Measurements from ENCODE around the gene RBM27. TPM values are rescaled to one million over a fixed set of nuclear protein-coding genes. Genes with fewer than 3 reads are reported as not detected.
A peak's percentile ranks its signal among the peaks of the same experiment; 100 is the strongest.
"Not testable (repeated sequence)": the region's sequence is repeated elsewhere in the genome, so short reads cannot be mapped to it uniquely, and the experiment has no call there.

The RBM27 gene
- polyA plus RNA-seq, 4 donors = 6.7 to 19.0 (median 8.4) TPM

DNA sequence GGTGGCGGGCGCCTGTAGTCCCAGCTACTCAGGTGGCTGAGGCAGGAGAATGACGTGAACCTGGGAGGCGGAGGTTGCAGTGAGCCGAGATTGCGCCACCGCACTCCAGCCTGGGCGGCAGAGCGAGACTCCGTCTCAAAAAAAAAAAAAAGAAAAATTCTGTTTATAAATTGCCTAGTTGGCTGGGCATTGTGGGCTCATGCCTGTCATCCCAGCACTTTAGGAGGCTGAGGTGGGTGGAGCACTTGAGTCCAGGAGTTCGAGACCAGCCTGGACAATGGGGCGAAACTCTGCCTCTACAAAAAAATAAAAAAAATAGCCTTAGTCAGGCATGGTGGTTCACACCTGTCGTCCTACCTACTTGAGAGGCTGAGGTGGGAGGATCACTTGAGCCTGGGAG is 7.4 kb downstream of the RBM27 start:
- DNase-seq; H3K36me3 ChIP-seq (ENCODE audit: control insufficient read depth in 3 of 3, insufficient read depth in 2 of 3, low read depth in 1 of 3, low read length in 3 of 3); H3K27ac ChIP-seq (ENCODE audit: low read depth in 1 of 3, low read length in 2 of 3); H3K9me3 ChIP-seq (ENCODE audit: control insufficient read depth in 2 of 2, insufficient read depth in 1 of 2, low read depth in 1 of 2, low read length in 1 of 2); H3K27me3 ChIP-seq (ENCODE audit: control insufficient read depth in 3 of 3, insufficient read depth in 3 of 3, low read length in 3 of 3); H3K4me1 ChIP-seq (ENCODE audit: control insufficient read depth in 3 of 3, insufficient read depth in 2 of 3, low read depth in 1 of 3, low read length in 2 of 3); H3K4me3 ChIP-seq (ENCODE audit: low read depth in 1 of 3, low read length in 3 of 3); FAIRE-seq: not testable (repeated sequence)
- 96 to 100% (median 97%) methylated on average over 10 to 13 of the region's 13 CpGs for WGBS, 3 donors

DNA sequence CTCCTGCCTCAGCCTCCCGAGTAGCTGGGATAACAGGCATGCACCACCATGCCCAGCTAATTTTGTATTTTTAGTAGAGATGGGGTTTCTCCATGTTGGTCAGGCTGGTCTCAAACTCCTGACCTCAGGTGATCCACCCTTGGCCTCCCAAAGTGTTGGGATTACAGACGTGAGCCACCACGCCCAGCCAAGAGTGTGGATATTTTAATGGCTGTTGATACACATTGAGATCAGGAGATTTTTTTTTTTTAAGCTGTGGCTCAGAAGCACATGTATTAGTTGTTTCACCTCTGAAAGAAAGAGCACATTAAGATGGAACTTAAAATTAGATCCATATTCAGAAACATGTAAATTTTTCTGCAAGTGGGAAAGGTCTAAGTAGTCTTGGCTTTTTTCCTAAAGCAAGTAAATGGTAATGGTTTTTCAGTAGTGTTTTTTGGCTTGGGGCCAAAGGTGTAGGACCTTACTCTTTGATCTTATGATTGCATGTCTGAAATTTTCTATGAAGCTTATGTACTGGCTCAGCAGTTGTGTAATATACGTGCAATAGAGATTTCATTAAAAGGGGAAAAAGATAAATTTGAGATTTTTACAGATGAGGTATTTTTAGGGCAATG is 9.9 kb downstream of the RBM27 start:
- FAIRE-seq (no peak), DNase-seq (peak; percentile 73 to 79)
- peaks cover 4 to 6% (median 6%) of the 10 kb centered on the region in 3 donors for H3K4me1 ChIP-seq (ENCODE audit: control insufficient read depth in 3 of 3, insufficient read depth in 2 of 3, low read depth in 1 of 3, low read length in 2 of 3)
- no peak overlapping the region for H3K27ac ChIP-seq (ENCODE audit: low read depth in 1 of 3, low read length in 2 of 3)
- H3K4me3 ChIP-seq (ENCODE audit: low read depth in 1 of 3, low read length in 3 of 3) = no peak overlapping the region
- no peaks in the 10 kb centered on the region for H3K9me3 ChIP-seq (ENCODE audit: control insufficient read depth in 2 of 2, insufficient read depth in 1 of 2, low read depth in 1 of 2, low read length in 1 of 2)
- WGBS, 3 donors = 35 to 65% (median 62%) methylated on average over 4 of the region's 4 CpGs
- H3K36me3 ChIP-seq (ENCODE audit: control insufficient read depth in 3 of 3, insufficient read depth in 2 of 3, low read depth in 1 of 3, low read length in 3 of 3) = peaks cover 0 to 7% (median 0%) of the 10 kb centered on the region in 3 donors
- H3K27me3 ChIP-seq (ENCODE audit: control insufficient read depth in 3 of 3, insufficient read depth in 3 of 3, low read length in 3 of 3) = no peaks in the 10 kb centered on the region

DNA sequence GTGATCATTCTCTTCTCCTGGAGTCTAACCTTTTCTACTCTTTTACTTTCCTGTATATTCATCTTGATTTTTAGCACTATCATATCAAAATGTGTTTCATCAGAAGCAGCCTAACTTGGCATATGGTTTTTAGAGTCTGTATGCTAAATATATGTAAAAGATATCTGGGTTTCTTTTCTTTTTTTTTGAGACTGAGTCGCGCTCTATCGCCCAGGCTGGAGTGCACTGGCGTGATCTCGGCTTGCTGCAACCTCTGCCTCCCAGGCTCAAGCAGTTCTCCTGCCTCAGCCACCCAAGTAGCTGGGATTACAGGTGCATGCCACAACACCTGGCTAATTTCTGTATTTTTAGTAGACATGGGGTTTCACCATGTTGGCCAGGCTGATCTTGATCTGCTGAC is 11.5 kb downstream of the RBM27 start:
- H3K27ac ChIP-seq (ENCODE audit: low read depth in 1 of 3, low read length in 2 of 3); H3K27me3 ChIP-seq (ENCODE audit: control insufficient read depth in 3 of 3, insufficient read depth in 3 of 3, low read length in 3 of 3); H3K4me3 ChIP-seq (ENCODE audit: low read depth in 1 of 3, low read length in 3 of 3); H3K36me3 ChIP-seq (ENCODE audit: control insufficient read depth in 3 of 3, insufficient read depth in 2 of 3, low read depth in 1 of 3, low read length in 3 of 3); H3K9me3 ChIP-seq (ENCODE audit: control insufficient read depth in 2 of 2, insufficient read depth in 1 of 2, low read depth in 1 of 2, low read length in 1 of 2); H3K4me1 ChIP-seq (ENCODE audit: control insufficient read depth in 3 of 3, insufficient read depth in 2 of 3, low read depth in 1 of 3, low read length in 2 of 3); FAIRE-seq; DNase-seq: not testable (repeated sequence)
- 89 to 94% (median 93%) methylated on average over 5 of the region's 5 CpGs for WGBS, 3 donors

- Histone ChIP-seq H3K9me3 (ENCODE audit: control insufficient read depth in 2 of 2, insufficient read depth in 1 of 2, low read depth in 1 of 2, low read length in 1 of 2) (no peaks in the 10 kb centered on the region), H3K4me1 (ENCODE audit: control insufficient read depth in 3 of 3, insufficient read depth in 2 of 3, low read depth in 1 of 3, low read length in 2 of 3) (peaks cover 0 to 2% (median 0%) of the 10 kb centered on the region in 3 donors), H3K36me3 (ENCODE audit: control insufficient read depth in 3 of 3, insufficient read depth in 2 of 3, low read depth in 1 of 3, low read length in 3 of 3) (peaks cover 0 to 10% (median 0%) of the 10 kb centered on the region in 3 donors), H3K4me3 (ENCODE audit: low read depth in 1 of 3, low read length in 3 of 3) (no peak overlapping the region), H3K27me3 (ENCODE audit: control insufficient read depth in 3 of 3, insufficient read depth in 3 of 3, low read length in 3 of 3) (no peaks in the 10 kb centered on the region), H3K27ac (ENCODE audit: low read depth in 1 of 3, low read length in 2 of 3) (no peak overlapping the region)
- FAIRE-seq (no peak), DNase-seq (no peak)
- whole genome bisulfite sequencing, 3 donors = 60 to 79% (median 70%) methylated on average over 2 of the region's 2 CpGs
Observed at GRCh38 chr5:146218168-146218567, 14.8 kb downstream of the RBM27 start.

DNA sequence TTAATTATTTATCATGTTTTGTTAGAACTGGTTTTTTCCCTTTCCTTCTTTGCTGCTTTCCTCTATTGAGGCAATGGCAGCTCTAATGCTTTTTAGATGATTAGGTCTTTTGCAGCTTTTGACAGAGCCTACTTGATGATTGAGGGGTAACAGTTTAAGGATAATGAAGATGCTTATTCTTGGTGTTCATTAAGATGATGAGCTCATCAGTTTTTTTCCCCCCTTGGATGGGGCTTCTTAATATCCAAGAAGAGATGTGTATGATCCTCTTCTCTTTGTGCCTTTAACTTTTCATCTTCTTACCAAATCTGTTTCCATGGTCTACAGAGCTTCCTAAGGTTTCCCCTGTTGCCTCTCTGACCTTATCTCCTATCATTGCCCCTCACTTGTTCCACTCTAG is 15.8 kb downstream of the RBM27 start:
- no peaks in the 10 kb centered on the region for H3K9me3 ChIP-seq (ENCODE audit: control insufficient read depth in 2 of 2, insufficient read depth in 1 of 2, low read depth in 1 of 2, low read length in 1 of 2)
- H3K27me3 ChIP-seq (ENCODE audit: control insufficient read depth in 3 of 3, insufficient read depth in 3 of 3, low read length in 3 of 3) = no peaks in the 10 kb centered on the region
- H3K27ac ChIP-seq (ENCODE audit: low read depth in 1 of 3, low read length in 2 of 3) = no peak overlapping the region
- peaks cover 0 to 2% (median 0%) of the 10 kb centered on the region in 3 donors for H3K4me1 ChIP-seq (ENCODE audit: control insufficient read depth in 3 of 3, insufficient read depth in 2 of 3, low read depth in 1 of 3, low read length in 2 of 3)
- no peak for FAIRE-seq
- DNase-seq = no peak
- H3K36me3 ChIP-seq (ENCODE audit: control insufficient read depth in 3 of 3, insufficient read depth in 2 of 3, low read depth in 1 of 3, low read length in 3 of 3) = peaks cover 0 to 10% (median 0%) of the 10 kb centered on the region in 3 donors
- H3K4me3 ChIP-seq (ENCODE audit: low read depth in 1 of 3, low read length in 3 of 3) = no peak overlapping the region

DNA sequence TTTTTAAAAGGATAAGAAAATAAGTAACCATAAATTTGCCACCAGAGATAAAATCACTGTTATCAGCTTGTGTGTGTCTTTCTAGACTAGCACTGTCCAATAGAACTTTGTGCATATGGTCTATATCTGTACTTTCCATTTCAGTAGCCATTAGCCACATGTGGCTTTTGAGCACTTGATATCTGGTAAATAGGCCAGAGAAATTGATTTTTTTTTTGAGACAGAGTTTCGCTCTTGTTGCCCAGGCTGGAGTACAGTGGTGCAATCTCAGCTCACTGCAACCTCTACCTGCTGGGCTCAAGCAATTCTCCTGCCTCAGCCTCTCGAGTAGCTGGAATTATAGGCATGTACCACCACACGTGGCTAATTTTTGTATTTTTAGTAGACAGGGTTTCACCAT is 17.8 kb downstream of the RBM27 start:
- Histone ChIP-seq H3K36me3 (ENCODE audit: control insufficient read depth in 3 of 3, insufficient read depth in 2 of 3, low read depth in 1 of 3, low read length in 3 of 3) (peaks cover 0 to 19% (median 0%) of the 10 kb centered on the region in 3 donors), H3K9me3 (ENCODE audit: control insufficient read depth in 2 of 2, insufficient read depth in 1 of 2, low read depth in 1 of 2, low read length in 1 of 2) (no peaks in the 10 kb centered on the region), H3K27ac (ENCODE audit: low read depth in 1 of 3, low read length in 2 of 3) (no peak overlapping the region), H3K4me1 (ENCODE audit: control insufficient read depth in 3 of 3, insufficient read depth in 2 of 3, low read depth in 1 of 3, low read length in 2 of 3) (peaks cover 0 to 2% (median 0%) of the 10 kb centered on the region in 3 donors), H3K27me3 (ENCODE audit: control insufficient read depth in 3 of 3, insufficient read depth in 3 of 3, low read length in 3 of 3) (no peaks in the 10 kb centered on the region), H3K4me3 (ENCODE audit: low read depth in 1 of 3, low read length in 3 of 3) (no peak overlapping the region)
- DNase-seq (no peak), FAIRE-seq (no peak)
- 82 to 89% (median 88%) methylated on average over 3 of the region's 3 CpGs for WGBS, 3 donors

DNA sequence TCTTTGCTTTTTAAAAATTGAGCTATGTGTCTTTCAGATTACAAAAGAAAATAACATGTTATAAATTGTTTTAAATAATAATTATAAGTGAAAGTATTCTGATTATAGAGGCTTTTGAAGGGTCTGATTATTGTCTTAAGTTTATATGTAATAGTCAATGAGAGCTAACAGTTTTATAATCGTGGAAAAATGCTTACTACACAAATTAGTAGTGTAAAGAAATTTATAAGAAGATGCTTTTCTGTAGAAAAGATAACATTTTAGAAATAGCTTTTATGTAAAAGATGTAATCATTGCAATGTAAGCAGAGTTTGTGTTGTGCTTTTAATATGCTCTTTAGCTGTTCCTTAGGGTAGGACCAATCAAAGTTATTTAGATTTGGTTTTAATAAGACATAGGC is 18.6 kb downstream of the RBM27 start:
- no peaks in the 10 kb centered on the region for H3K9me3 ChIP-seq (ENCODE audit: control insufficient read depth in 2 of 2, insufficient read depth in 1 of 2, low read depth in 1 of 2, low read length in 1 of 2)
- peaks cover 0 to 21% (median 0%) of the 10 kb centered on the region in 3 donors for H3K36me3 ChIP-seq (ENCODE audit: control insufficient read depth in 3 of 3, insufficient read depth in 2 of 3, low read depth in 1 of 3, low read length in 3 of 3)
- no peak for DNase-seq
- no peaks in the 10 kb centered on the region for H3K27me3 ChIP-seq (ENCODE audit: control insufficient read depth in 3 of 3, insufficient read depth in 3 of 3, low read length in 3 of 3)
- peaks cover 0 to 2% (median 0%) of the 10 kb centered on the region in 3 donors for H3K4me1 ChIP-seq (ENCODE audit: control insufficient read depth in 3 of 3, insufficient read depth in 2 of 3, low read depth in 1 of 3, low read length in 2 of 3)
- FAIRE-seq = no peak
- no peak overlapping the region for H3K27ac ChIP-seq (ENCODE audit: low read depth in 1 of 3, low read length in 2 of 3)
- no peak overlapping the region for H3K4me3 ChIP-seq (ENCODE audit: low read depth in 1 of 3, low read length in 3 of 3)
- WGBS, 3 donors = 75 to 81% (median 78%) methylated on average over 1 of the region's 1 CpG

GRCh38 chr5:146223179-146223578 is 19.8 kb downstream of the RBM27 start:
- H3K27me3 ChIP-seq (ENCODE audit: control insufficient read depth in 3 of 3, insufficient read depth in 3 of 3, low read length in 3 of 3) = no peaks in the 10 kb centered on the region
- 100% methylated on average over 1 of the region's 1 CpG for WGBS, 3 donors
- H3K4me1 ChIP-seq (ENCODE audit: control insufficient read depth in 3 of 3, insufficient read depth in 2 of 3, low read depth in 1 of 3, low read length in 2 of 3) = peaks cover 0 to 2% (median 0%) of the 10 kb centered on the region in 3 donors
- peaks cover 0 to 21% (median 0%) of the 10 kb centered on the region in 3 donors for H3K36me3 ChIP-seq (ENCODE audit: control insufficient read depth in 3 of 3, insufficient read depth in 2 of 3, low read depth in 1 of 3, low read length in 3 of 3)
- no peak overlapping the region for H3K27ac ChIP-seq (ENCODE audit: low read depth in 1 of 3, low read length in 2 of 3)
- H3K9me3 ChIP-seq (ENCODE audit: control insufficient read depth in 2 of 2, insufficient read depth in 1 of 2, low read depth in 1 of 2, low read length in 1 of 2) = no peaks in the 10 kb centered on the region
- H3K4me3 ChIP-seq (ENCODE audit: low read depth in 1 of 3, low read length in 3 of 3) = no peak overlapping the region
- FAIRE-seq (no peak), DNase-seq (no peak)

- no peak overlapping the region for H3K4me3 ChIP-seq (ENCODE audit: low read depth in 1 of 3, low read length in 3 of 3)
- H3K27ac ChIP-seq (ENCODE audit: low read depth in 1 of 3, low read length in 2 of 3) = no peak overlapping the region
- peaks cover 12 to 37% (median 15%) of the 10 kb centered on the region in 3 donors for H3K36me3 ChIP-seq (ENCODE audit: control insufficient read depth in 3 of 3, insufficient read depth in 2 of 3, low read depth in 1 of 3, low read length in 3 of 3)
- no peaks in the 10 kb centered on the region for H3K9me3 ChIP-seq (ENCODE audit: control insufficient read depth in 2 of 2, insufficient read depth in 1 of 2, low read depth in 1 of 2, low read length in 1 of 2)
- no peak for FAIRE-seq
- DNase-seq = no peak
- no peaks in the 10 kb centered on the region for H3K4me1 ChIP-seq (ENCODE audit: control insufficient read depth in 3 of 3, insufficient read depth in 2 of 3, low read depth in 1 of 3, low read length in 2 of 3)
- no peaks in the 10 kb centered on the region for H3K27me3 ChIP-seq (ENCODE audit: control insufficient read depth in 3 of 3, insufficient read depth in 3 of 3, low read length in 3 of 3)
Observed at GRCh38 chr5:146229222-146229621, 25.8 kb downstream of the RBM27 start.
